Measurements from ENCODE around the gene CBL.
"Not testable (repeated sequence)": the region's sequence is repeated elsewhere in the genome, so short reads cannot be mapped to it uniquely, and the experiment has no call there.

Gene CBL

GRCh38 chr11:119205574-119206510, at the start of gene CBL:
CBL (plus strand) TSS chr11:119206339; CDS start chr11:119206418, 79 bp downstream.
- DNase-seq (ENCODE audit: extremely low spot score, insufficient read length, low read depth) (peak; percentile 91), FAIRE-seq (peak; percentile 86)

- FAIRE-seq (no peak), DNase-seq (ENCODE audit: extremely low spot score, insufficient read length, low read depth) (no peak)
Observed at GRCh38 chr11:119156496-119156895, 49.6 kb upstream of the CBL start.

- FAIRE-seq, result no peak
- DNase-seq (ENCODE audit: extremely low spot score, insufficient read length, low read depth), result no peak
Observed at GRCh38 chr11:119157063-119157462, 49.1 kb upstream of the CBL start.

- FAIRE-seq, result no peak
- no peak for DNase-seq (ENCODE audit: extremely low spot score, insufficient read length, low read depth)
Observed at GRCh38 chr11:119158467-119158866, 47.7 kb upstream of the CBL start.

- DNase-seq (ENCODE audit: extremely low spot score, insufficient read length, low read depth), result no peak
- no peak for FAIRE-seq
Observed at GRCh38 chr11:119160151-119160550, 46.0 kb upstream of the CBL start.

GRCh38 chr11:119161871-119162270, 44.3 kb upstream of the CBL start:
- DNase-seq (ENCODE audit: extremely low spot score, insufficient read length, low read depth), result no peak
- FAIRE-seq, result no peak

- no peak for DNase-seq (ENCODE audit: extremely low spot score, insufficient read length, low read depth)
- no peak for FAIRE-seq
Observed at GRCh38 chr11:119166368-119167076, 39.6 kb upstream of the CBL start.

GRCh38 chr11:119167077-119167458, 39.1 kb upstream of the CBL start:
- not testable (repeated sequence) for FAIRE-seq; DNase-seq (ENCODE audit: extremely low spot score, insufficient read length, low read depth)

GRCh38 chr11:119167933-119168332, 38.2 kb upstream of the CBL start:
- DNase-seq (ENCODE audit: extremely low spot score, insufficient read length, low read depth) (no peak), FAIRE-seq (no peak)

GRCh38 chr11:119168471-119169281, 37.5 kb upstream of the CBL start, which contains the start of gene NLRX1:
NLRX1 (plus strand) TSS chr11:119168725; CDS start chr11:119171404, 2,679 bp downstream.
- peak; percentile 89 for FAIRE-seq
- DNase-seq (ENCODE audit: extremely low spot score, insufficient read length, low read depth), result peak; percentile 92

GRCh38 chr11:119169282-119169719, 36.8 kb upstream of the CBL start:
- FAIRE-seq (no peak), DNase-seq (ENCODE audit: extremely low spot score, insufficient read length, low read depth) (peak; percentile 39)

GRCh38 chr11:119172513-119172912, 33.6 kb upstream of the CBL start:
- FAIRE-seq (no peak), DNase-seq (ENCODE audit: extremely low spot score, insufficient read length, low read depth) (no peak)

- no peak for FAIRE-seq
Observed at GRCh38 chr11:119173453-119173852, 32.7 kb upstream of the CBL start.

GRCh38 chr11:119175493-119176077, 30.6 kb upstream of the CBL start:
- no peak for DNase-seq (ENCODE audit: extremely low spot score, insufficient read length, low read depth)
- FAIRE-seq, result no peak

More at GRCh38 chr11:119173453-119173852, 32.7 kb upstream of the CBL start:
- no peak for DNase-seq (ENCODE audit: extremely low spot score, insufficient read length, low read depth)

- FAIRE-seq (no peak), DNase-seq (ENCODE audit: extremely low spot score, insufficient read length, low read depth) (no peak)
Observed at GRCh38 chr11:119178166-119178680, 27.9 kb upstream of the CBL start.

GRCh38 chr11:119179342-119179741, 26.8 kb upstream of the CBL start:
- no peak for DNase-seq (ENCODE audit: extremely low spot score, insufficient read length, low read depth)
- FAIRE-seq, result no peak

- DNase-seq (ENCODE audit: extremely low spot score, insufficient read length, low read depth) (no peak), FAIRE-seq (no peak)
Observed at GRCh38 chr11:119179983-119180382, 26.2 kb upstream of the CBL start.

GRCh38 chr11:119180729-119181676, 25.1 kb upstream of the CBL start:
- FAIRE-seq, result no peak
- no peak for DNase-seq (ENCODE audit: extremely low spot score, insufficient read length, low read depth)

All from GM18507 (cell line).